H9 (cell line): ENCODE measurements around the gene KIAA1671. TPM values are rescaled to one million over a fixed set of nuclear protein-coding genes. Genes with fewer than 3 reads are reported as not detected.

Experiments used
- DNase-seq: peaks from one replicate; pipeline ENCODE4 v3.0.0-alpha.2; 2017
- H2AFZ ChIP-seq: one replicate; pipeline ENCODE4 v1.6.1; 2013; ENCODE audit warnings: mild to moderate bottlenecking, low read length, control low read depth, moderate library complexity
- H2AK5ac ChIP-seq: 2 replicates; pipeline ENCODE4 v1.6.1; 2013; ENCODE audit warnings: low read length, control low read depth, mixed read lengths; ENCODE audit not compliant: insufficient read length
- H2BK120ac ChIP-seq: one replicate; pipeline ENCODE4 v1.6.1; 2013; ENCODE audit warnings: low read depth, mild to moderate bottlenecking, low read length, control low read depth, inconsistent platforms; ENCODE audit not compliant: poor library complexity, severe bottlenecking
- H2BK12ac ChIP-seq: 2 replicates; pipeline ENCODE4 v1.6.1; 2013; ENCODE audit warnings: low read length, control low read depth, mixed read lengths, low read depth; ENCODE audit not compliant: insufficient read length
- H2BK15ac ChIP-seq: 2 replicates; pipeline ENCODE4 v1.6.1; 2013; ENCODE audit warnings: low read depth, low read length, control low read depth
- H2BK20ac ChIP-seq: one replicate; pipeline ENCODE4 v1.6.1; 2013; ENCODE audit warnings: low read depth, mild to moderate bottlenecking, low read length, control low read depth, inconsistent platforms; ENCODE audit not compliant: poor library complexity, severe bottlenecking
- H2BK5ac ChIP-seq: 2 replicates; pipeline ENCODE4 v1.6.1; 2013; ENCODE audit warnings: low read length, control low read depth, mixed read lengths; ENCODE audit not compliant: insufficient read length
- H3K14ac ChIP-seq: 2 replicates; pipeline ENCODE4 v1.6.1; 2013; ENCODE audit warnings: low read length, control low read depth; ENCODE audit not compliant: insufficient read depth
- H3K18ac ChIP-seq: 2 replicates; pipeline ENCODE4 v1.6.1; 2013; ENCODE audit warnings: low read depth, mild to moderate bottlenecking, mixed read lengths, low read length, control low read depth; ENCODE audit not compliant: insufficient read length
- H3K23ac ChIP-seq: 2 replicates; pipeline ENCODE4 v1.6.1; 2013; ENCODE audit warnings: low read length, control low read depth, mixed read lengths, low read depth; ENCODE audit not compliant: insufficient read length
- H3K23me2 ChIP-seq: 2 replicates; pipeline ENCODE4 v1.6.1; 2013; ENCODE audit warnings: low read depth, mild to moderate bottlenecking, mixed read lengths, low read length, control low read depth; ENCODE audit not compliant: insufficient read length, poor library complexity, severe bottlenecking
- H3K27ac ChIP-seq: 2 replicates; pipeline ENCODE4 v1.5.1; 2013; ENCODE audit warnings: low read length, control low read depth, mixed read lengths, low read depth; ENCODE audit not compliant: insufficient read length
- H3K27me3 ChIP-seq: 2 replicates; pipeline ENCODE4 v1.6.1; 2013; ENCODE audit warnings: low read length, control low read depth, inconsistent platforms; ENCODE audit not compliant: insufficient read depth
- H3K4ac ChIP-seq: 2 replicates; pipeline ENCODE4 v1.6.1; 2013; ENCODE audit warnings: low read depth, mild to moderate bottlenecking, control low read depth, inconsistent platforms, low read length, moderate library complexity
- H3K4me1 ChIP-seq: 2 replicates; pipeline ENCODE4 v1.6.1; 2013; ENCODE audit warnings: low read length, control low read depth, inconsistent platforms; ENCODE audit not compliant: insufficient read depth
- H3K4me2 ChIP-seq: 2 replicates; pipeline ENCODE4 v1.6.1; 2013; ENCODE audit warnings: low read length, control low read depth, mixed read lengths; ENCODE audit not compliant: insufficient read length, insufficient read depth
- H3K56ac ChIP-seq: 2 replicates; pipeline ENCODE4 v1.6.1; 2013; ENCODE audit warnings: low read depth, mild to moderate bottlenecking, mixed read lengths, low read length, control low read depth; ENCODE audit not compliant: insufficient read length
- H3K79me1 ChIP-seq: 2 replicates; pipeline ENCODE4 v1.6.1; 2013; ENCODE audit warnings: low read depth, mild to moderate bottlenecking, moderate library complexity, low read length, control low read depth, inconsistent platforms; ENCODE audit not compliant: insufficient read depth, poor library complexity, severe bottlenecking
- H3K79me2 ChIP-seq: 2 replicates; pipeline ENCODE4 v1.6.1; 2013; ENCODE audit warnings: low read length, control low read depth, inconsistent platforms; ENCODE audit not compliant: insufficient read depth
- H3K9ac ChIP-seq: 2 replicates; pipeline ENCODE4 v1.6.1; 2013; ENCODE audit warnings: low read length, control low read depth, mixed read lengths; ENCODE audit not compliant: insufficient read length; ENCODE audit errors: extremely low read depth
- H3K9me3 ChIP-seq: one replicate; pipeline ENCODE4 v1.6.1; 2013; ENCODE audit warnings: low read depth, low read length, inconsistent platforms; ENCODE audit not compliant: control insufficient read depth
- H3T11ph ChIP-seq: one replicate; pipeline ENCODE4 v1.6.1; 2013; ENCODE audit warnings: mild to moderate bottlenecking, low read length, control low read depth, inconsistent platforms
- H4K20me1 ChIP-seq: one replicate; pipeline ENCODE4 v1.6.1; 2013; ENCODE audit not compliant: control insufficient read depth, insufficient read length, insufficient read depth
- H4K5ac ChIP-seq: 2 replicates; pipeline ENCODE4 v1.6.1; 2013; ENCODE audit warnings: low read depth, mild to moderate bottlenecking, mixed read lengths, low read length, control low read depth; ENCODE audit not compliant: insufficient read length
- H4K8ac ChIP-seq: replicated peaks from 2 replicates; pipeline ENCODE4 v1.6.1; 2013; ENCODE audit warnings: low read length, control low read depth, mixed read lengths, low read depth; ENCODE audit not compliant: insufficient read length
- H4K91ac ChIP-seq: 2 replicates; pipeline ENCODE4 v1.6.1; 2013; ENCODE audit warnings: low read depth, mild to moderate bottlenecking, moderate library complexity, mixed read lengths, low read length, control low read depth; ENCODE audit not compliant: insufficient read length
- H3K27ac Mint-ChIP-seq, 3 experiments: 2 replicates in 2 of 3; 3 replicates in 1 of 3; pipeline ENCODE4 v1.8.0; 2020 to 2021; ENCODE audit warnings: mixed read lengths in 3 of 3, mild to moderate bottlenecking in 1 of 3, moderate library complexity in 1 of 3
- H3K27me3 Mint-ChIP-seq: 2 replicates; pipeline ENCODE4 v1.8.0; 2021; ENCODE audit warnings: low read depth, mild to moderate bottlenecking, moderate library complexity, mixed read lengths
- H3K36me3 Mint-ChIP-seq, 3 experiments: 2 replicates in 2 of 3; 3 replicates in 1 of 3; pipeline ENCODE4 v1.8.0; 2020 to 2021; ENCODE audit warnings: low read depth in 3 of 3, mixed read lengths in 3 of 3; ENCODE audit not compliant: insufficient read depth in 1 of 3
- H3K4me1 Mint-ChIP-seq, 2 experiments: 2 replicates each; pipeline ENCODE4 v1.8.0; 2020; ENCODE audit warnings: mixed read lengths in 2 of 2
- H3K4me3 Mint-ChIP-seq, 2 experiments: 2 replicates in 1 of 2; 3 replicates in 1 of 2; pipeline ENCODE4 v1.8.0; 2020 to 2021; ENCODE audit warnings: mild to moderate bottlenecking in 2 of 2, mixed read lengths in 2 of 2, moderate library complexity in 1 of 2
- H3K9me3 Mint-ChIP-seq, 2 experiments: 2 replicates in 1 of 2; 3 replicates in 1 of 2; pipeline ENCODE4 v1.8.0; 2020; ENCODE audit warnings: mild to moderate bottlenecking in 2 of 2, mixed read lengths in 2 of 2, moderate library complexity in 1 of 2
- CTCF ChIP-seq: fragments of 200-600 bp; sonication (generic); conservative IDR thresholded peaks from 3 replicates; pipeline ENCODE4 v1.8.0; 2021; ENCODE audit warnings: antibody characterized with exemption, mild to moderate bottlenecking
- WGBS: extraction: QIAGEN DNeasy Blood & Tissue Kit; methylation state at CpG from one replicate; pipeline ENCODE4 v1.1.7; 2013; ENCODE audit warnings: missing lambda C conversion rate, low lambda C conversion rate, mixed read lengths; ENCODE audit not compliant: insufficient read length; ENCODE audit errors: extremely low coverage; 5-methylcytosine and 5-hydroxymethylcytosine counted together
- total RNA-seq: library from RNA; stranded (reverse); gene quantifications from 2 replicates; pipeline ENCODE4 v1.2.1, GENCODE V29; 2021

Gene KIAA1671
- total RNA-seq, 1 experiment from 2014 or later = 22.6 TPM

GRCh38 chr22:25049770-25050169 lies 97.3 kb downstream of the KIAA1671 start:
- TF ChIP-seq CTCF = no peak
- Histone ChIP-seq H2AK5ac (no peak overlapping the region), H3K27me3 (no peaks in the 10 kb centered on the region), H3K56ac (no peak overlapping the region), H4K8ac (no peak overlapping the region), H4K5ac (no peak overlapping the region), H4K20me1 (no peaks in the 10 kb centered on the region), H4K91ac (no peak overlapping the region), H3K9ac (no peak overlapping the region), H3K79me2 (no peaks in the 10 kb centered on the region), H2BK15ac (no peak overlapping the region), H3K14ac (no peak overlapping the region), H3K27ac (no peak overlapping the region), H3K23me2 (no peaks in the 10 kb centered on the region), H2AFZ (no peak overlapping the region), H3K4me1 (no peaks in the 10 kb centered on the region), H3K9me3 (peaks cover 8% of the 10 kb centered on the region), H3K4me2 (no peak overlapping the region), H3K4ac (no peak overlapping the region), H3T11ph (no peak overlapping the region), H2BK12ac (no peak overlapping the region), H3K79me1 (peaks cover 2% of the 10 kb centered on the region), H3K18ac (no peak overlapping the region), H2BK5ac (no peak overlapping the region), H2BK20ac (no peak overlapping the region), H3K23ac (no peak overlapping the region), H2BK120ac (no peak overlapping the region)
- WGBS = no CpG with 5 or more reads among the region's 6 CpGs
- Mint-ChIP-seq H3K4me3 (no peak overlapping the region), H3K27ac (no peak overlapping the region), H3K4me1 (peaks cover 4% of the 10 kb centered on the region in 2 experiments; a peak in 3 of 4 replicates), H3K9me3 (peaks cover 13 to 18% of the 10 kb centered on the region in 2 experiments), H3K27me3 (no peaks in the 10 kb centered on the region), H3K36me3 (peaks cover 28 to 31% (median 29%) of the 10 kb centered on the region in 3 experiments)
- no peak for DNase-seq
